HEK293T (cell line): ENCODE measurements around the gene BRICD5.

Experiments used
- FOXK2 ChIP-seq: fragments of 450-650 bp; IDR thresholded peaks from 2 replicates; pipeline ENCODE4 v1.6.1; 2016; ENCODE audit warnings: mild to moderate bottlenecking
- SP1 ChIP-seq: fragments of 450-650 bp; IDR thresholded peaks from 2 replicates; pipeline ENCODE4 v1.6.1; 2017

GRCh38 chr16:2229091-2229490, 18.4 kb upstream of the BRICD5 start:
- TF ChIP-seq SP1: no peak
- TF ChIP-seq FOXK2: no peak
